SK-N-SH (cell line): ENCODE measurements around the gene LURAP1L. TPM values are rescaled to one million over a fixed set of nuclear protein-coding genes. Genes with fewer than 3 reads are reported as not detected.

Experiments used
- CTCF ChIA-PET: fragments of 300-600, 350-600 bp; formaldehyde crosslinking; extraction: SDS; loops from one replicate; lab custom pipeline; 2021; lab: Yijun Ruan, JAX
- POLR2A ChIA-PET: fragments of 350-600 bp; sonication (Branson Sonifier 250); formaldehyde crosslinking; extraction: SDS; loops from one replicate; lab custom pipeline; 2020; ENCODE audit warnings: antibody characterized with exemption, inconsistent platforms; lab: Yijun Ruan, JAX
- DNase-seq: peaks from one replicate; pipeline ENCODE4 v3.0.0; 2012
- H2AFZ ChIP-seq: fragments of 200-600 bp; sonication (generic); 2 replicates; pipeline ENCODE4 v1.8.1; 2016; ENCODE audit warnings: antibody characterized with exemption, mild to moderate bottlenecking, low read depth
- H3F3A ChIP-seq: fragments of 200-600 bp; sonication (generic); replicated peaks from 2 replicates; pipeline ENCODE3; 2016; ENCODE audit warnings: antibody characterized with exemption, mild to moderate bottlenecking; ENCODE audit not compliant: insufficient read depth
- H3K27ac ChIP-seq, 2 experiments: fragments of 200-500 bp in 1 of 2; fragments of 200-600 bp in 1 of 2; sonication (Bioruptor generic) in 1 of 2; sonication (generic), shearing (Covaris generic) in 1 of 2; 2 replicates each; pipeline versions ENCODE4 v1.5.1 to v1.6.1; 2014 to 2016; ENCODE audit warnings: low read depth in 2 of 2, inconsistent platforms in 1 of 2, low read length in 1 of 2, mild to moderate bottlenecking in 1 of 2, mixed read lengths in 1 of 2
- H3K27me3 ChIP-seq: fragments of 200-600 bp; sonication (generic), shearing (Covaris generic); 2 replicates; pipeline ENCODE4 v1.6.1; 2016; ENCODE audit warnings: mixed run types; ENCODE audit not compliant: insufficient read depth
- H3K36me3 ChIP-seq, 2 experiments: fragments of 200-500 bp in 1 of 2; fragments of 200-600 bp in 1 of 2; sonication (Bioruptor generic) in 1 of 2; sonication (generic) in 1 of 2; replicated peaks in 1 of 2; 2 replicates each; pipeline versions ENCODE3 to v1.5.1; 2014 to 2016; ENCODE audit warnings: low read length in 1 of 2, mild to moderate bottlenecking in 1 of 2; ENCODE audit not compliant: insufficient read depth in 2 of 2, control insufficient read depth in 1 of 2
- H3K4me1 ChIP-seq, 2 experiments: fragments of 200-500 bp in 1 of 2; fragments of 200-600 bp in 1 of 2; sonication (Bioruptor generic) in 1 of 2; sonication (generic), shearing (Covaris generic) in 1 of 2; 2 replicates each; pipeline versions ENCODE4 v1.5.1 to v1.6.1; 2014 to 2016; ENCODE audit warnings: low read depth in 1 of 2, low read length in 1 of 2, mixed run types in 1 of 2; ENCODE audit not compliant: insufficient read depth in 2 of 2, control insufficient read depth in 1 of 2
- H3K4me2 ChIP-seq: fragments of 200-600 bp; sonication (generic), shearing (Covaris generic); 2 replicates; pipeline ENCODE4 v1.6.1; 2017; ENCODE audit warnings: mixed run types
- H3K4me3 ChIP-seq, 2 experiments: fragments of 200-500 bp in 1 of 2; fragments of 200-600 bp in 1 of 2; sonication (Bioruptor generic) in 1 of 2; sonication (generic), shearing (Covaris generic) in 1 of 2; 2 replicates each; pipeline versions ENCODE4 v1.5.1 to v1.8.1; 2014 to 2016; ENCODE audit warnings: low read depth in 2 of 2, inconsistent platforms in 1 of 2, low read length in 1 of 2, mild to moderate bottlenecking in 1 of 2, mixed read lengths in 1 of 2, moderate library complexity in 1 of 2
- H3K79me2 ChIP-seq: fragments of 200-600 bp; sonication (generic); 2 replicates; pipeline ENCODE4 v1.8.1; 2017; ENCODE audit warnings: mild to moderate bottlenecking; ENCODE audit not compliant: insufficient read depth
- H3K9ac ChIP-seq: fragments of 200-600 bp; sonication (generic); 2 replicates; pipeline ENCODE4 v1.6.1; 2017; ENCODE audit warnings: mixed run types
- H3K9me2 ChIP-seq: fragments of 200-600 bp; sonication (generic); 2 replicates; pipeline ENCODE4 v1.6.1; 2017; ENCODE audit warnings: mixed run types
- H3K9me3 ChIP-seq: fragments of 200-600 bp; sonication (generic); 2 replicates; pipeline ENCODE4 v1.6.1; 2017; ENCODE audit warnings: mixed run types, mild to moderate bottlenecking, moderate library complexity
- H4K20me1 ChIP-seq: fragments of 200-600 bp; sonication (generic); 2 replicates; pipeline ENCODE4 v1.6.1; 2017; ENCODE audit warnings: mild to moderate bottlenecking, mixed run types; ENCODE audit not compliant: insufficient read depth
- CHD2 ChIP-seq: fragments of 150-350 bp; IDR thresholded peaks from 2 replicates; pipeline ENCODE4 v1.6.1; 2018; ENCODE audit warnings: low read length; ENCODE audit not compliant: partially characterized antibody
- CTCF ChIP-seq: fragments of 200-600 bp; sonication (generic); IDR thresholded peaks from 2 replicates; pipeline ENCODE4 v1.6.1; 2017; ENCODE audit warnings: antibody characterized with exemption, mild to moderate bottlenecking, moderate library complexity
- ELF1 ChIP-seq: IDR thresholded peaks from 2 replicates; pipeline ENCODE4 v1.4.0; 2012
- EZH2phosphoT487 ChIP-seq: fragments of 200-600 bp; sonication (generic); IDR thresholded peaks from 2 replicates; pipeline ENCODE4 v1.6.1; 2017; ENCODE audit warnings: low read depth, mixed run types, mild to moderate bottlenecking, antibody characterized with exemption, moderate library complexity, borderline replicate concordance
- FOXM1 ChIP-seq: IDR thresholded peaks from 2 replicates; pipeline ENCODE4 v1.4.0; 2012; ENCODE audit warnings: low read depth, mild to moderate bottlenecking
- MAX ChIP-seq: IDR thresholded peaks from 2 replicates; pipeline ENCODE4 v1.4.0; 2012; ENCODE audit warnings: low read depth
- MXI1 ChIP-seq: IDR thresholded peaks from 2 replicates; pipeline ENCODE4 v1.6.1; 2012; ENCODE audit warnings: mild to moderate bottlenecking, low read depth, low read length, improper control_type of control experiment
- NRF1 ChIP-seq: IDR thresholded peaks from 2 replicates; pipeline ENCODE4 v1.6.1; 2012; ENCODE audit warnings: low read depth, mild to moderate bottlenecking, low read length
- RCOR1 ChIP-seq: fragments of 150-350 bp; IDR thresholded peaks from 2 replicates; pipeline ENCODE4 v1.6.1; 2017; ENCODE audit warnings: antibody characterized with exemption, low read length
- RFX5 ChIP-seq: IDR thresholded peaks from 2 replicates; pipeline ENCODE4 v1.6.1; 2012; ENCODE audit warnings: mild to moderate bottlenecking, improper control_type of control experiment, low read length
- RXRA ChIP-seq: IDR thresholded peaks from 2 replicates; pipeline ENCODE4 v1.4.0; 2012; ENCODE audit warnings: low read depth, mild to moderate bottlenecking, borderline replicate concordance
- SIN3A ChIP-seq: IDR thresholded peaks from 2 replicates; pipeline ENCODE4 v1.6.1; 2012; ENCODE audit warnings: low read depth, mild to moderate bottlenecking, low read length, moderate library complexity, borderline replicate concordance
- SMC3 ChIP-seq: IDR thresholded peaks from 2 replicates; pipeline ENCODE4 v1.6.1; 2012; ENCODE audit warnings: low read depth, low read length, improper control_type of control experiment
- TAF1 ChIP-seq: IDR thresholded peaks from 2 replicates; pipeline ENCODE4 v1.6.1; 2012; ENCODE audit warnings: low read depth, mild to moderate bottlenecking, low read length, moderate library complexity, borderline replicate concordance
- ZBTB33 ChIP-seq: IDR thresholded peaks from 2 replicates; pipeline ENCODE4 v1.4.0; 2012; ENCODE audit warnings: low read depth, borderline replicate concordance
- WGBS: methylation state at CpG from one replicate; pipeline ENCODE4 v1.1.6; 2017; ENCODE audit warnings: low lambda C conversion rate; 5-methylcytosine and 5-hydroxymethylcytosine counted together
- polyA plus RNA-seq, 3 experiments: library from polyadenylated mRNA; depleted of rRNA; stranded (reverse); fragments of >200 nt; gene quantifications; 2 replicates each; pipeline ENCODE4 v1.2.3, GENCODE V29; 2012
- TF ChIP-seq, protein P1 (sequence below): IDR thresholded peaks from 2 replicates; pipeline ENCODE4; 2012
- TF ChIP-seq, protein P2 (sequence below): IDR thresholded peaks from 2 replicates; pipeline ENCODE4 v1.4.0; 2012; ENCODE audit warnings: low read depth, borderline replicate concordance

Gene LURAP1L
- polyA plus RNA-seq, 1 of the 3 experiments (the other 2 are of a cell fraction) = 3.4 TPM

GRCh38 chr9:12853051-12853450 is 78.2 kb downstream of the LURAP1L start (continued):
- TF ChIP-seq SIN3A (no peak), RFX5 (no peak), CTCF (no peak)

GRCh38 chr9:12854221-12854620 is 79.4 kb downstream of the LURAP1L start:
- DNase-seq = no peak
- Histone ChIP-seq H3K27me3 (no peaks in the 10 kb centered on the region), H3K36me3 (no peaks in the 10 kb centered on the region), H3K4me1 (no peaks in the 10 kb centered on the region), H3K9ac (no peak overlapping the region), H3K27ac (no peak overlapping the region), H3F3A (no peaks in the 10 kb centered on the region), H3K79me2 (no peaks in the 10 kb centered on the region), H3K9me2 (no peaks in the 10 kb centered on the region), H4K20me1 (no peaks in the 10 kb centered on the region), H3K4me3 (no peak overlapping the region), H2AFZ (no peak overlapping the region), H3K4me2 (no peak overlapping the region), H3K9me3 (no peaks in the 10 kb centered on the region)
- ChIA-PET POLR2A (no interaction called here), CTCF (no interaction called here)
- WGBS = 76% methylated on average over 2 of the region's 2 CpGs
- no peak for TF ChIP-seq RXRA
- TF ChIP-seq SMC3 = no peak
- no peak for TF ChIP-seq NRF1
- TF ChIP-seq, protein P1, sequence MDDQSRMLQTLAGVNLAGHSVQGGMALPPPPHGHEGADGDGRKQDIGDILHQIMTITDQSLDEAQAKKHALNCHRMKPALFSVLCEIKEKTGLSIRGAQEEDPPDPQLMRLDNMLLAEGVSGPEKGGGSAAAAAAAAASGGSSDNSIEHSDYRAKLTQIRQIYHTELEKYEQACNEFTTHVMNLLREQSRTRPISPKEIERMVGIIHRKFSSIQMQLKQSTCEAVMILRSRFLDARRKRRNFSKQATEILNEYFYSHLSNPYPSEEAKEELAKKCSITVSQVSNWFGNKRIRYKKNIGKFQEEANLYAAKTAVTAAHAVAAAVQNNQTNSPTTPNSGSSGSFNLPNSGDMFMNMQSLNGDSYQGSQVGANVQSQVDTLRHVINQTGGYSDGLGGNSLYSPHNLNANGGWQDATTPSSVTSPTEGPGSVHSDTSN = no peak
- no peak for TF ChIP-seq RCOR1
- TF ChIP-seq FOXM1 = no peak
- no peak for TF ChIP-seq MXI1
- no peak for TF ChIP-seq ZBTB33
- no peak for TF ChIP-seq TAF1
- TF ChIP-seq, protein P2, sequence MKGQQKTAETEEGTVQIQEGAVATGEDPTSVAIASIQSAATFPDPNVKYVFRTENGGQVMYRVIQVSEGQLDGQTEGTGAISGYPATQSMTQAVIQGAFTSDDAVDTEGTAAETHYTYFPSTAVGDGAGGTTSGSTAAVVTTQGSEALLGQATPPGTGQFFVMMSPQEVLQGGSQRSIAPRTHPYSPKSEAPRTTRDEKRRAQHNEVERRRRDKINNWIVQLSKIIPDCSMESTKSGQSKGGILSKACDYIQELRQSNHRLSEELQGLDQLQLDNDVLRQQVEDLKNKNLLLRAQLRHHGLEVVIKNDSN = no peak
- no peak for TF ChIP-seq MAX
- TF ChIP-seq EZH2phosphoT487 = no peak
- TF ChIP-seq CHD2 = no peak
- no peak for TF ChIP-seq ELF1
